ENCODE measurements around the gene CRYBG3.

CRYBG3 gene

DNA sequence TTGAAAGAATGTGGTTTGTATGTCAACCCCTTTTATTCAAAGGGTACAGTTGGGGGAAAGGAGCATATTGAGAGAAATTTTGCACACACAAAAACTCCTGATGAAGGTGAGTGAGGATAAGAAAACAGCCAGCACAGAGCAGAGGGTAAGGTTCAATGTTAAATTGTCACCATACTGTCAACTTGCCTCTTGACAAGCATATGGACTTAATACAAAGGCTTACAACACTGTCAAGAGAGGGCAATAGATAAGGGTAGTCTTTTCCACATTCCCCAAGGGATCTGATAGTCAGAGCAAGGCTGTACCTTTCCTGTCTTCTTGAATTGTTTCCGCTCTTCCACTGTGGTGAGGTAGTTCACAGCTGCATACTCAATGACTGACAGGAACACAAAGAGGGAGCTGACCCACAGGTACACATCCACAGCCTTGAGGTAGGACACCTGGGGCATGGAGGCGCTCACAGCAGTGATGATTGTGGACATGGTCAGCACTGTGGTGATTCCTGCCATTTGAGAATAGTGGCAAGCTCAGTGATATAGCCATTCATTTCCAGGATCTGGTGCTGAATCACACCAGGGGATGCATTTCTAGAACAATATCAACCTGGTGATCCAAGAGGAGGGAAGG lies 170.8 kb downstream of the CRYBG3 start:
- Mint-ChIP-seq H3K9me3 (peaks cover 2% of the 10 kb centered on the region), H3K36me3 (no peaks in the 10 kb centered on the region), H3K4me1 (peaks cover 32% of the 10 kb centered on the region), H3K27ac (no peak overlapping the region), H3K27me3 (peaks cover 4% of the 10 kb centered on the region), H3K4me3 (no peak overlapping the region)
- CTCF ChIA-PET, result interaction anchor here (0.8 to 1.7 kb wide), 3 partner anchors 13 to 30 kb away, joined by 3 to 8 read pairs (median 4); no protein-coding TSS in a partner anchor
- DNase-seq, result no peak

DNA sequence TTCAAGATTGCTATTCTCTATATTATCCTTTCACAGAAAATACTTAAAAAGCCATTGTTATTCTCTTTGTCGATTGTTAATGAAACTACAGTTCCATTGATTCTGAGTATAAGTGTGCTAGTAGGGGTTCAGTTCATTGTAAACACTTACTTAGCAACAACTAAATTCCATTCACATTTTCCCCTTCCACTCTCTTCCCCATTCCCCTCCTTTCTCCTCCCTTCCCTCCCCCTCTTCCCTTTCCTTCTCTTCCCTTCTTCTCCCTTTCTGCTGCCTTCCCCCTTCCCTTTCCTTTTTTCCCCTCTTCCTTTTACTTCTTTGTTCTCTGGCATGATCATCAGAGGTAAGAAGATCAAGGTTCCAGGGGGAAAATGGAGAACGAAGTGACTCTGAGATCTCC lies 171.7 kb downstream of the CRYBG3 start:
- Mint-ChIP-seq H3K4me1 (peaks cover 31% of the 10 kb centered on the region), H3K4me3 (no peak overlapping the region)

DNA sequence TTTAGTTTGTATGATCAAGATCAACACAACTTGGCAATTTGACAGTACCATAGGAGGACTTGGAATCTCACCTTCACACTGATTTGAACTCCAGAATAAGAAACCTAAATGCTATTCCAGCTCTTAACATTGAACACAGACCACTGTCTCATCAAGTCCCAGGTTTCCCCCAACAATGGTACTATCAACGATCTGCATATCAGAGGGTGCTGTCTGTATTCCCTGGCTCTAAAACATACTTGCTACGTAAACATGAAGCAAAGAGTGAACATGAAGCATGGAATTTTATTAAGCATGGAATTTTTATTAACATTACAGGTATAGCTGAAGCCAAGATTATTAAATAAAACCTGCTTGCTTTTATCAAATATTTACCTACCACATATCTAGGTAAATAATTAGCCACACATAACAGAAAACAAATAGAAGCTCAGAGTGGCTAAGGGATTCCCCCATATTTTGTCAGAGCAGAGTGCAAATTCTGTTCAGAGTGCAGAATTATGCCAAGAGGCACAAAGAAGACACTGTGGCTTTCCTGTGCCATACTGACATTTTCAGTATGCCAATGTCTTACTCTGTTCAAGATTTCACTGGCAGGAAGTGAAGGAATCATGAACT lies 172.6 kb downstream of the CRYBG3 start:
- Mint-ChIP-seq H3K9me3 (no peaks in the 10 kb centered on the region), H3K36me3 (no peaks in the 10 kb centered on the region), H3K4me3 (no peak overlapping the region), H3K27me3 (peaks cover 4% of the 10 kb centered on the region), H3K4me1 (peaks cover 31% of the 10 kb centered on the region), H3K27ac (no peak overlapping the region)
- CTCF ChIA-PET, result interaction anchor here (1.2 kb wide), 1 partner anchor 28 kb away, joined by 3 read pairs; no protein-coding TSS in a partner anchor
- no peak for DNase-seq

More for the DNA sequence above, 171.7 kb downstream of the CRYBG3 start:
- Mint-ChIP-seq H3K36me3 (no peaks in the 10 kb centered on the region), H3K27ac (no peak overlapping the region), H3K27me3 (peaks cover 4% of the 10 kb centered on the region), H3K9me3 (no peaks in the 10 kb centered on the region)
- CTCF ChIA-PET, result interaction anchor here (1.7 kb wide), 1 partner anchor 29 kb away, joined by 8 read pairs; no protein-coding TSS in a partner anchor
- DNase-seq, result no peak
